MCF 10A (cell line): ENCODE data around the gene ATP6AP2. TPM values are rescaled to one million over a fixed set of nuclear protein-coding genes. Genes with fewer than 3 reads are reported as not detected.

Experiments used
- BruUV-seq: library from RNA; stranded (reverse); fragments of 400-500 nt; replicated peaks from 2 replicates; lab custom pipeline; 2021; lab: Mats Ljungman, UMichigan
- CTCF ChIA-PET: fragments of 300-600 bp; sonication (Branson Sonifier 250); formaldehyde crosslinking; extraction: SDS; loops from one replicate; lab custom pipeline; 2021; ENCODE audit warnings: antibody characterized with exemption, inconsistent platforms; lab: Yijun Ruan, JAX
- POLR2A ChIA-PET: fragments of 300-600, 350-650 bp; sonication (Branson Sonifier 250); formaldehyde crosslinking; extraction: SDS; loops from one replicate; lab custom pipeline; 2020; ENCODE audit warnings: antibody characterized with exemption, inconsistent platforms; lab: Yijun Ruan, JAX
- DNase-seq: peaks from one replicate; pipeline ENCODE4 v3.0.0-alpha.2; 2018; ENCODE audit not compliant: unreplicated experiment
- H3K27ac Mint-ChIP-seq: one replicate; pipeline ENCODE4 v1.8.0; 2022; ENCODE audit warnings: mild to moderate bottlenecking, low read depth, mixed read lengths; ENCODE audit not compliant: unreplicated experiment
- H3K27me3 Mint-ChIP-seq: one replicate; pipeline ENCODE4 v1.8.0; 2022; ENCODE audit warnings: mixed read lengths; ENCODE audit not compliant: insufficient read depth, unreplicated experiment
- H3K36me3 Mint-ChIP-seq: one replicate; pipeline ENCODE4 v1.8.0; 2022; ENCODE audit warnings: mild to moderate bottlenecking, moderate library complexity, mixed read lengths; ENCODE audit not compliant: insufficient read depth, unreplicated experiment
- H3K4me1 Mint-ChIP-seq: one replicate; pipeline ENCODE4 v1.8.0; 2022; ENCODE audit warnings: mixed read lengths; ENCODE audit not compliant: insufficient read depth, unreplicated experiment
- H3K4me3 Mint-ChIP-seq: one replicate; pipeline ENCODE4 v1.8.0; 2022; ENCODE audit warnings: mild to moderate bottlenecking, moderate library complexity, mixed read lengths; ENCODE audit not compliant: unreplicated experiment
- H3K9me3 Mint-ChIP-seq: one replicate; pipeline ENCODE4 v1.8.0; 2022; ENCODE audit warnings: mixed read lengths; ENCODE audit not compliant: unreplicated experiment
- intact Hi-C: fragments of 100-400 bp; cut with micrococcal nuclease; formaldehyde crosslinking; loops from 2 replicates; pipeline ENCODE4 v1.14.1; 2022
- total RNA-seq: library from RNA; stranded (reverse); gene quantifications from 2 replicates; pipeline ENCODE4 v1.2.3, GENCODE V29; 2022
- TF ChIP-seq, protein P1 (sequence below): fragments of 200-600 bp; IDR thresholded peaks from one replicate; pipeline ENCODE4 v1.8.0; 2022; ENCODE audit warnings: antibody characterized with exemption, mild to moderate bottlenecking; ENCODE audit not compliant: unreplicated experiment

The ATP6AP2 gene
- total RNA-seq, 1 experiment from 2014 or later: 69.4 TPM

DNA sequence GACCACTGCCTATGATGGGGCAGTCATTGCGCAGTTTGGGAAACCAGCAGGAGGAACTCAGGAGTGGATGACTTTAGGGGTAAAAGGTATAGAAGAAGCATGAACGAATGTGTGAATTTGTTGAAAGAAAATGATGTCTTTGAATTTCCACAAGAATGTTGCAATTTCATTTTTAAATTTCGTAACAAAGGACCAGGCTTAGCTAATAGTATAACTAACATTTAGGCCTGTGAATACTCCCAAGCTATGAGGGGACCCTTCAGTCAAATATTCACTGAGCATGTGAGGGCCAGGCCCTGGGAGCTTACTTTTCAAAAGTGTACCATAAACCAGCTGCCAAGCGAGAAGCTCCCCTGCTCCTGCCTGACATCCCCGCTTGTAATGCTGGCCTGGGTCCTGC is 47.7 kb downstream of the ATP6AP2 start:
- TF ChIP-seq, protein P1, sequence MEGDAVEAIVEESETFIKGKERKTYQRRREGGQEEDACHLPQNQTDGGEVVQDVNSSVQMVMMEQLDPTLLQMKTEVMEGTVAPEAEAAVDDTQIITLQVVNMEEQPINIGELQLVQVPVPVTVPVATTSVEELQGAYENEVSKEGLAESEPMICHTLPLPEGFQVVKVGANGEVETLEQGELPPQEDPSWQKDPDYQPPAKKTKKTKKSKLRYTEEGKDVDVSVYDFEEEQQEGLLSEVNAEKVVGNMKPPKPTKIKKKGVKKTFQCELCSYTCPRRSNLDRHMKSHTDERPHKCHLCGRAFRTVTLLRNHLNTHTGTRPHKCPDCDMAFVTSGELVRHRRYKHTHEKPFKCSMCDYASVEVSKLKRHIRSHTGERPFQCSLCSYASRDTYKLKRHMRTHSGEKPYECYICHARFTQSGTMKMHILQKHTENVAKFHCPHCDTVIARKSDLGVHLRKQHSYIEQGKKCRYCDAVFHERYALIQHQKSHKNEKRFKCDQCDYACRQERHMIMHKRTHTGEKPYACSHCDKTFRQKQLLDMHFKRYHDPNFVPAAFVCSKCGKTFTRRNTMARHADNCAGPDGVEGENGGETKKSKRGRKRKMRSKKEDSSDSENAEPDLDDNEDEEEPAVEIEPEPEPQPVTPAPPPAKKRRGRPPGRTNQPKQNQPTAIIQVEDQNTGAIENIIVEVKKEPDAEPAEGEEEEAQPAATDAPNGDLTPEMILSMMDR: no peak
- H3K27me3 Mint-ChIP-seq: peaks cover 68% of the 10 kb centered on the region
- CTCF ChIA-PET: no interaction called here
- no TSS peak for BruUV-seq
- no peak overlapping the region for H3K27ac Mint-ChIP-seq
- no peaks in the 10 kb centered on the region for H3K4me1 Mint-ChIP-seq
- H3K9me3 Mint-ChIP-seq: no peaks in the 10 kb centered on the region
- H3K36me3 Mint-ChIP-seq: peaks cover 18% of the 10 kb centered on the region
- H3K4me3 Mint-ChIP-seq: no peak overlapping the region
- POLR2A ChIA-PET: no interaction called here
- intact Hi-C loops: no loop called here
- DNase-seq: no peak

GRCh38 chrX:40632199-40632598 is 51.4 kb downstream of the ATP6AP2 start:
- TF ChIP-seq, protein P1: no peak
- CTCF ChIA-PET: interaction anchor here (1.7 kb wide), 1 partner anchor 11 kb away, joined by 4 read pairs; no protein-coding TSS in a partner anchor
- Mint-ChIP-seq H3K4me1 (no peaks in the 10 kb centered on the region), H3K27ac (no peak overlapping the region), H3K27me3 (peaks cover 75% of the 10 kb centered on the region), H3K4me3 (no peak overlapping the region), H3K36me3 (peaks cover 45% of the 10 kb centered on the region), H3K9me3 (no peaks in the 10 kb centered on the region)
- intact Hi-C loops: no loop called here
- no peak for DNase-seq
- no TSS peak for BruUV-seq
- POLR2A ChIA-PET: no interaction called here

DNA sequence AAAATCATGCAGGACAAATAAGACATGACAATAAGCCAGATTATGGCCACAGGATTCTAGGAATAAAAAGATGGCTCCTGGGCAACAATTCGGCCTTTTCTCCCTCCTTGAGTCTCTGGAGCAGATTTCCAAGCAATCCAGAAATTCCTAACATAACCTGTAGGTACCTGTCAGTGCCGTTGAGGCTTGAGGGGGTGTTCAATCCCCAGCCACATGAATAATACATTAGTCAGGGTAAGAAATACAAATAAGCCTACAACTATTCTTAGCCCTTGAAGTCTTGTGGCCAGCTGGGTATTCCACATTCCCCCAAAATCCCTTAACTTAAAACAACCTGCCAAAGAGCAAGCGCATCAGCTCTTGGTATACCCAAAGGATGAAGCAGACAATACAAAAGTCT is 56.9 kb downstream of the ATP6AP2 start:
- no TSS peak for BruUV-seq
- TF ChIP-seq, protein P1: no peak
- ChIA-PET POLR2A (no interaction called here), CTCF (interaction anchor here (0.6 to 1.4 kb wide), 2 partner anchors 14 to 478 kb away, joined by 3 to 8 read pairs; no protein-coding TSS in a partner anchor)
- intact Hi-C loops: no loop called here
- peaks cover 38% of the 10 kb centered on the region for H3K36me3 Mint-ChIP-seq
- peaks cover 61% of the 10 kb centered on the region for H3K27me3 Mint-ChIP-seq
- no peak overlapping the region for H3K4me3 Mint-ChIP-seq
- no peaks in the 10 kb centered on the region for H3K9me3 Mint-ChIP-seq
- DNase-seq: no peak
- H3K27ac Mint-ChIP-seq: no peak overlapping the region
- H3K4me1 Mint-ChIP-seq: peaks cover 7% of the 10 kb centered on the region

- H3K9me3 Mint-ChIP-seq: no peaks in the 10 kb centered on the region
- peak overlapping the region; percentile 74 for H3K4me3 Mint-ChIP-seq
- H3K4me1 Mint-ChIP-seq: peaks cover 16% of the 10 kb centered on the region
- TF ChIP-seq, protein P1: no peak
- no peak for DNase-seq
- ChIA-PET POLR2A (interaction anchor here (0.7 to 2.6 kb wide), 2 partner anchors 63 to 987 kb away, joined by 3 to 18 read pairs; partner anchors contain the start of gene ATP6AP2), CTCF (interaction anchor here (0.5 to 1.7 kb wide), 2 partner anchors 99 to 698 kb away, joined by 3 to 6 read pairs; no protein-coding TSS in a partner anchor)
- peak overlapping the region; percentile 41 for H3K27ac Mint-ChIP-seq
- intact Hi-C loops: no loop called here
- H3K36me3 Mint-ChIP-seq: peaks cover 10% of the 10 kb centered on the region
- no TSS peak for BruUV-seq
- peaks cover 43% of the 10 kb centered on the region for H3K27me3 Mint-ChIP-seq
Measured at GRCh38 chrX:40644176-40644575, 63.4 kb downstream of the ATP6AP2 start.
